T-helper 2 cell treated with Interferon-gamma antibody and Interleukin-4, amounts not matched to agents 100 ng/mL and 5 ng/mL, for 36 hours (primary cell): Measurements from ENCODE around the gene RPUSD4. TPM values are rescaled to one million over a fixed set of nuclear protein-coding genes. Genes with fewer than 3 reads are reported as not detected.
"Not testable (repeated sequence)": the region's sequence is repeated elsewhere in the genome, so short reads cannot be mapped to it uniquely, and the experiment has no call there.

Experiments used
- intact Hi-C: fragments of 100-400 bp; cut with micrococcal nuclease; formaldehyde crosslinking; loops from one replicate; pipeline ENCODE4 v1.15.1; 2023
- total RNA-seq: library from RNA; stranded (reverse); gene quantifications from 2 replicates; pipeline ENCODE4 v1.2.3, GENCODE V29; 2022

Gene RPUSD4, protein sequence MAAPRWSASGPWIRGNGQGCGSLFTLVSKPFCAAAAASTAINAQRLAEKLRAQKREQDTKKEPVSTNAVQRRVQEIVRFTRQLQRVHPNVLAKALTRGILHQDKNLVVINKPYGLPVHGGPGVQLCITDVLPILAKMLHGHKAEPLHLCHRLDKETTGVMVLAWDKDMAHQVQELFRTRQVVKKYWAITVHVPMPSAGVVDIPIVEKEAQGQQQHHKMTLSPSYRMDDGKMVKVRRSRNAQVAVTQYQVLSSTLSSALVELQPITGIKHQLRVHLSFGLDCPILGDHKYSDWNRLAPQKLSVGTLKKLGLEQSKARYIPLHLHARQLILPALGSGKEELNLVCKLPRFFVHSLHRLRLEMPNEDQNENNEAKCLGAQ
- total RNA-seq, result 34.9 and 36.3 TPM in 2 replicates

DNA sequence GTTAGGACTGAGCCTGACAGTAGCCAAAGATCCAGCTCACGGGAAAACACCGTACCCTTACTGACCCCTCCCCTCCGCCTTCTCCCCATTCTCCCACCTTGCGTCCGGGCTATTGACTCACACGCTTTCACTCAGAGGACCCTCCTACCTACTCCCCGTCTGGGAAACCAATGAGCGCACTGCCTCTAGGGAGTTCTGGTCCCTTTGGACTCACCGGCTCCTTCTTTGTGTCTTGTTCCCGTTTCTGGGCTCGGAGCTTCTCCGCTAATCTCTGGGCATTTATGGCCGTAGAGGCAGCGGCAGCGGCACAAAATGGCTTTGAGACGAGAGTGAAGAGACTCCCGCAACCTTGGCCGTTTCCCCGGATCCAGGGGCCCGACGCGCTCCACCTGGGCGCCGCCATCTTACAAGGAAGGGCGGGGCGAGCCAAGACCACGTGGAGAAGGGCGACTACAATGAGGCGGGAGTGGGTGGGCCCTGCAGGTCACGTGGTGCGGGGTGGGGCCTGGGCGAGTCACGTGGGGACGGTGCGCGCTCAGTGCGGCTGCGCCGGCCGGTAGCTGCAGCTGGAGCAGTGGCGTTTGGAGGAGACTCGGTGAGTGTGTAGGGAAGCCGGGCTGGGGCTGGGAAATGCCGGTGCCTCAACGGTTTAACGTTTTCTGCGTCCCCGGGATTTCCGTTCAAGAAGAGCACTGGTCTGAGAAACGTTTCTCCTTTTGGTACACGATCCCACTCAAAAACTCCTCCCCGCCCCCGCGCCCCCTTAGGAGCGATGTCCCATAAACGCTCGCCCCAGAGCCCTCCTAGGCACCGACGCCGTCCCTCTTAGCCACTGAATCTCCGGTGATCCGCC is at the start of gene RPUSD4, which contains the start of gene FAM118B:
Gene RPUSD4 (minus strand): TSS at position 415 of the 853 bp plus-strand sequence. CDS start 12 bp downstream, at position 403.
Gene FAM118B (plus strand): TSS at position 547 of the 853 bp plus-strand sequence. CDS start 23,220 bp downstream, outside the sequence.
- intact Hi-C loops, result loop anchor here (1.0 to 5.0 kb wide), 9 partner anchors 58 to 1259 kb away; partner anchors contain the start of genes CCDC15, CHEK1, FOXRED1 and HYLS1

DNA sequence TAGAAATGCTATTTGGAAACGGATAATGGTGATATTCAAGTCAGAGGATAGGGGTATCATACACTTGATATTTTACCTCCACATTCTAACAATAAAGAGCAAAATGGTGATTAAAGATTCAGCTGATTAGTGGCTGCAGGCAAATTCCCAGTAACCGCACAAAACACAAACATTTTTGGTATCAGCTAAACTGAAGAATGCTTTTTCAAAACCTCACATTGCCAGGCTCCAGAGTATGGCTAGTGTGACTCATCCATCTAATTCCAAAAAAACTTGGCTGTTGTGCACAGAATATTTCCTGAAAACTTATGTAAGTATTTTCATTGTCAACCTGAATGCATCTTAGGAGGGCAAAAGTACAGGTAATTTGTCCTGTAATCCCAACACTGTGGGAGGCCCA is 46.3 kb upstream of the RPUSD4 start:
- intact Hi-C loops, result no loop called here

DNA sequence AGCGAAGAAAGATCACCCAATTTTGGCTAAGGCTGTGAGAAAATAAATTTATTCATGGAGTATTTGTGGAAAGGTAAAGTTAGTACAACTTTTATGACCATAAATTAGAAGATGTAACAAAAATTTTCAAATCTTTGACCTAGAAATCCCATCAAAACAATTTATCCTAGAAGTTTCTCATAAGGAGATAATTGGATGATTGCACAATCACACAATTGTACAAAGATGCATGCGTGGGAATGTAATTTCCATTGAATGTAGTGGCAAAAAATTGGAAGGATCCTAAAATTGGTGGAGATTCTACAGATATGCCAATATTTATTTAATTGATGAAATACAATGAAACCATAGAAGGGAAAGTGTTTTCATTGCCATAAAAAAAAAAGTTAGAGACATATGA is 45.7 kb upstream of the RPUSD4 start:
- intact Hi-C loops, result no loop called here

DNA sequence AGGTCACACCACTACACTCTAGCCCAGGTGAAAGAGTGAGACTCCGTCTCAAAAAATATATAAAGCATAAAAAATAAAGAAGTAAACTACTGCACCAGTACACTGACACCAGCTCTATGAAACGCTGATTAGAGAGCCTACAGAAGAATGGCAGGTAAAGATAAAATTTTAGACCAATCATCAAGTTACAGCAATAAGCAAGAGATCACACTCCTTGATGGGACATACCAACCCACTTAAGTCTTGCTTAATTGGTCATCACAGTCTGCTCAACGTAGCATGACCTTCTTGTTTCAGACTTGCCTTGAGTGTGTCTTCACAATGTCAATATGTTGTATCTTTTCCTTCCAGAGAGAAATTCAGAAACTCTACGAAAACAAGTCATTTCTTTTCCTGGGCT is 44.8 kb upstream of the RPUSD4 start:
- intact Hi-C loops, result no loop called here

DNA sequence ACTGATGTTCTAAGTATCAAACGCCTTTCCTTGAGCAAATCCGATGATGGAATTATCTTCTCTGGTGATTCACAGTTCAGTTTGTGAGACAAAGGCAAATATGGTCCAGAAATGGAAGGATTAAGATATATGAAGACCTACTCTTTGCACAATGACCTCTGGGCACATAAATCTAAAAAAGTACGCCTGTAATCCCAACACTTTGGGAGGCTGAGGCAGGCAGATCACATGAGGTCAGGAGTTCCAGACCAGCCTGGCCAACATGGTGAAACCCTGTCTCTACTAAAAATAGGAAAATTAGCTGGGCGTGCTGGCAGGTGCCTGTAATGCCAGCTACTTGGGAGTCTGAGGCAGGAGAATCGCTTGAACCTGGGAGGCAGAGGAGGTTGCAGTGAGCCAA is 44.1 kb upstream of the RPUSD4 start:
- intact Hi-C loops, result not testable (repeated sequence)

DNA sequence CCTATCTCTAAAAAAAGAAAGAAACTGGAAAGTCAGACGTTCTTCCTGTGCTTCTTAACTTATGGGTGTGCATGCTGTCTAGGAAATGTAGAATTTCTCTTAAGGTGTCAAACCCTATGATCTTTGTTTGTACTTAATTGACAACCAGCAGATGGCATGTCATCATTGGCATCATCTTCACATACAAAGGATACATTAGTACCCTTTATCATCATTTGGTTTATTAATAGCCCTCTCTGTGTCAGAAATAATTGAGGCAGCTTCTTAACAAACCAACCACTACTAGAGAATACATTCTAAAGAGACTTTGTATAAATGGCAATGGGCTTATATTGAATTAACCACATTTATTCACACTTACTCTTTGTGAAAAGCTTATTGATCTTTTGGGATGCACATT is 43.4 kb upstream of the RPUSD4 start:
- intact Hi-C loops, result no loop called here

DNA sequence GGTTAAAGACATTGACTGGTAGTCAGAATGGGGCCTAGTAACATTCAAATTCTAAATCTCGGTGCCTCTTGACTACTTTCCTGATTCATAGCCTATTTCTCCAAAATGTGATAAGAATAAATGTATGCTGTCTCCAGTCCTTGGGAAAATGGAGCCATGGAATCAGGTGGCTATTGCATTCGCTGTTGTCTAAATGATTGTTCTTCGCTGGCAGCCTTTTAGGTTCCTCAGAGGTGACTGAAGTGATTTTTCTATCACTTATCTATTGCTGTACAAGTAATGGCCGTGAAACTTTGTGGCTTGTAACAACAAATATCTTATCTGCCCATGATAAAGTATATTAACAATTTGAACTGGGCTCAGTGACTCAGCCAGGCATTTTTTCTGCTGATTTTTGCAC is 41.8 kb upstream of the RPUSD4 start:
- intact Hi-C loops, result no loop called here

DNA sequence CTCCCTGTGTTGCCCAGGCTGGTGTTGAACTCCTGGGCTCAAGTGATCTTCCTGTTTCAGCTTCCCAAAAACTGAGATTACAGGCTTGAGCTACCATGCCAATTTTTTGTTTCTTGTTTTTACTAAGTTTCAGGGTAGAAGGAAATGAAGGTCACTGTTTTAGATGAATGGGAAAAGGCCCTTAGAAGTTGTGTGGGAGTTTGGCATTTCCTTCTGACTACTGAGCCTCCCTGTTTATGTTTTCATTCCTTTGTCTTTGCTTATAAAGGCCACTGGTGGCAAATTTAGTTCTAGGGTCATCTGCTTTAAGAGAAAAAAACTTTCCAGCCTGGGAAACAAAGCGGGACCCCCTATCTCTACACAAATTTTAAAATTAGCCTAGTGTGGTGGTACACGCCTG is 35.2 kb upstream of the RPUSD4 start:
- intact Hi-C loops, result no loop called here

DNA sequence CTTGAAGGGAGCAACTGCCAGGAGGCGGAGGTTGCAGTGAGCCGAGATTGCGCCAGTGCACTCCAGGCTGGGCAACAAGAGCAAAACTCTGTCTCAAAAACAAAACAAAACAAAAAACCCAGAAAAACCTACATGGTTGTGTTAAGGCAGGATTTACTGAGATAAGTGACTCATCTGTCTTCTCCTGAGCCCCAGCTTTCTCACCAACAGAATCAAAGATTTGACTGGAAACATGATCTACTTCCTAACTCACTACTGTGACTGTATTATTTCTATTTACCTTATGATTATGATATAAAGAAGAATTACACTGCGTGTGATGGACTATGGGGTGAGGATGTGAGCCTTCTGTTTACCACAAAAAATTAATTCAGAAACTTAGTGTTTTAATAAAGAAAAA is 21.9 kb upstream of the RPUSD4 start:
- intact Hi-C loops, result no loop called here

DNA sequence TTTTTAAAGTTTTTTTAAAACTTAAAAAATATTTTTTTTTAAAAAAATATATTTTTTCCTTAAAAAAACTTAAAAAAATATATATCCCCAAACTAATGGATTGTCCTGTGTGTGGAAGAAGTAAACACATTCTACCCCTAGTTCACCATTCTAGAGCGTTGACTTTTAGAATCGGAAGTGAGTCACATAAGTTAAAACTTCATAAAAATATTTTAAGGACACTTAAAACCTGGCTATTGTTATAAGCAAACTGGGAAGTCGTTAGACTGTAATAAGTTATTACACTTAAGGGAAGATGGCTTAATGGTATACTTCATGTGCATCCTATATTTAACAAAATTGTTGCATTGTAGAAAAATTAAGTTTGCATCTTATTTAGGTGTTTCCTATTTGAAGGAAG is 21.2 kb upstream of the RPUSD4 start:
- intact Hi-C loops, result no loop called here

DNA sequence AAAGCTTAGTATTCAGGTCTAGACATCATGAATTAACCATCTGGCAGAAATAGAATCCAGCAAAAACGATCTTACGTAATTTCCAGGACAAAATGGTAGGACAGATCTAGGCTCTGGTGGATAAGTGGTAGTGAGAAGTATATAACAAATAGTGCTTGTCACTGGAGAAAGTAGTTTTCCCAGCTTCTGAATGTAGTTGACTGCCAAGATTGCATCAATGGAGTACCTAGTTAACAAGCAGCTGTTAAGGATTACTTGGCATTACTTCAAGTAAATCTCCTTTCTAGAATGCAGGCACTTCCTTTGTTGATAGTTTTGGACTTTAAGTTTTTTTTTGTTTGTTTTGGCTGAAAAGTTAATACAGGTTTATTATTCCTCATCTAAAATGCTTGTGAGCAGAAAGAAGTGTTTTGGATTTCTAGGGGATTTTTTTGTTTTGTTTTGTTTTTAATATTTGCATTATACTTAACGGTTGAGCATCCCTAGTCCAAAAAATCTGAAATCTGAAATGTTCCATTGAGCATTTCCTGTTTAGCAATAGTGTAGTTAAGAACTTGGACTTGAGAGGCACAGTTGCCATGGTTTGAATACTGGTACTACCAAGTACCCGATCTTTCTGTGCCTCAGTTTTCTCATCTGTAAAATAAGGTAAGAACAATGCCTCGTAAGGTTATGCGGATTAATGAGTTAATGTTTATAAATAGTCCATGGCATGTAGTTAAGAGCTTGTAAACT is 20.4 kb upstream of the RPUSD4 start:
- intact Hi-C loops, result no loop called here

DNA sequence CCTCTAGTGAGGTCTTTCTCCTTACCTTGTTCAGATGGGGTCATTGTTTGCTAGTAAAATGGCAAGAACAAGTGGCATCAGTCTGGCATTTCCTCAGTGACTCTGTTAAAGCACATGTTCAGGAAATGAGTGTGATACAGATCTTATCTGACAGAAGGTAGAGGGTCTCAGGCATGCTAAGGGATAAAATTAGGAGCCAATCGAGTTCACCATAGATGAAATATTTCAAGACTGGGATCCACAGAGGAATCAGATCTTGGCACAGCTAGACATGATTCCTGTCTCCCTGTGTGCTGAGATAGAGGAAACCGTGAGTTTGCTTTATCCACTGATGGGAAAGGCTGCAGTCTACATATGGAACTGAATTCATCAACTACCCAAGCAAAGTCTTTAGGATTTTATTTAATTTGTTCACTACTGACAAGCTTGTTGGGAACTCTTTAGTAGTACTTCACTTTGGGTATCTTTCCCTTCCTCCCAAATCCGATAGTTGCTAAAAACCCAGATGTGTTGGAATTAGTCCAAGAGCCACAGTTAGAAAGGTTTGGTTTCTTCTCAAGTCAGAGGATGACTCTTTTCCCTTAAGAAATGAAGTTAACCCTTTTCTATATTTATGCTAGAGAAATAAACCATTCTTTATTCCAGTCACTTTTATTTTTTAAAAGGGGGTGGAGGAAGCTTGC is 18.5 kb upstream of the RPUSD4 start:
- intact Hi-C loops, result no loop called here

DNA sequence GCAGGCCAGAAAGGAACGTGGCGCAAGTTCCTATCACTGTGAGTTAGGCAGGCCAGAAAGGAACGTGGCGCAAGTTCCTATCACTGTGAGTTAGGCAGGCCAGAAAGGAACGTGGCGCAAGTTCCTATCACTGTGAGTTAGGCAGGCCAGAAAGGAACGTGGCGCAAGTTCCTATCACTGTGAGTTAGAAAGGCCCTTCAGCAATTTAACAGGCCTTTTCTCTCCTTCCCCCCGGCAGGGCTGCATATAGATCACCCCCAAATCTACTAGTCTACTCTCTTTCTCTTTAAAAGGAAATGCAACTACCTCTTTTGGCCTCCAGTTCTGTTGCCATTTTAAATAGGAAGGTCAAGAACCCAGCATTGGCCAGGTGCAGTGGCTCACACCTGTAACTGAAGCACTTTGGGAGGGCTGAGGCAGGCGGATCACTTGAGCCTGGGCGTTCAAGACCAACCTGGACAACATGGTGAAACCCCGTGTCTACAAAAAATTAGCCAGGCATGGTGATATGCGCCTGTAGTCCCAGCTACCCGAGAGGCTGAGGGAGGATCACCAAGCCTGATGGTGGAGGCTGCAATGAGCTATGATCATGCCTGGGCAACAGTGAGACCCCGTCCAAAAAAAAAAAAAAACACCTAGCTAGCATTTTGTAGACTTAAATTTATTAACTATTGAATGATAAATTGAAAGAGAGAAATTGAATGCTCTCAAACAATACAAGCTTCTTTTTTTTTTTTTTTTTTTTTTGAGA is 15.1 kb upstream of the RPUSD4 start:
- intact Hi-C loops, result no loop called here

DNA sequence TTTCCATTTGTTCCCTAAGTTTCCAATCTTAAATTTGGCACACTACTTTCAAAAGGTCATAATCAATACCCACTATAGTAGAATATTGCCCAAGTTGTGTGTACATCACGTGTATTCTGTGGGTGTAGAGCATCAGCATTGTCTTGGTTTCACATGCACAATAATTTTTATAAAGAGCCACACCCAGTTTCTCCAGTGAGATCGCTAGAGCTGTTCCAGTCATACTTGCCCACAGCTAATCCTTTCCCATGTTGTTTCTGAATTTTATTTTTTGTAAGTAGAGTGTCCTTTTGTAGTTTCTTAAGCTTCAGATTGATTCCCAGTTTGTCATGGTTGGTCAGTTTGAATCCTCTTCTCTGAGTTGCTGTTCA is 13.8 kb upstream of the RPUSD4 start:
- intact Hi-C loops, result no loop called here

DNA sequence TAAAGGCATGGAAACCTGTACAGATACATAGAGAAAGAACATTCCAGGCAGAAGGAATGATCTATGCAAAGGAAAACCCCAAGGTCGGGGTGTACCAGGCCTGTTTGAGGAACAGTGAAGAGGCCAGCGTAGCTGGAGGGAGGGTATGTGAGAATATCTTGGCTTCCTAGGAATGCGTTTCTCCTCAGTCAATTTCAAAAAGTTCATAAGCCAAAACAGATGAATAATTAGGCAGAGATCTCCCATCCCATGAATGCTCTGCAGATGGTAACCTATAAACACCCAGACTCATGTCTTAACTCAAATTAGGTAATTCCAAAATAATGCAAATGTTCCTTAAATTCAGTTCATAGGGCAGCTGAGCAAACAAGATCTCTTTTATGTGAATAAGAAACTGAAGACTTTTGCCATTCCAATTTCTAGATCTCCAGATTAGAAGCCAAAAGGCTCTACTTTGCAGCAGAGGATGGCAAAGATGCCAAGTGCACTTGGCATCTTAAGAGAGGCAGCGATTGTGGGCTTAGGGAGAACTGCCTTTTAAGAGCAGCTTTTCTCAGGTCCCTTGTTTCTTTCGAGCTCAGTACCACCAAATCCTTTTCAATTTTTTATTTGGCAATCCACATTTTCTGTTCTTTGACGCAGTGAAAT is 13.3 kb upstream of the RPUSD4 start:
- intact Hi-C loops, result no loop called here

DNA sequence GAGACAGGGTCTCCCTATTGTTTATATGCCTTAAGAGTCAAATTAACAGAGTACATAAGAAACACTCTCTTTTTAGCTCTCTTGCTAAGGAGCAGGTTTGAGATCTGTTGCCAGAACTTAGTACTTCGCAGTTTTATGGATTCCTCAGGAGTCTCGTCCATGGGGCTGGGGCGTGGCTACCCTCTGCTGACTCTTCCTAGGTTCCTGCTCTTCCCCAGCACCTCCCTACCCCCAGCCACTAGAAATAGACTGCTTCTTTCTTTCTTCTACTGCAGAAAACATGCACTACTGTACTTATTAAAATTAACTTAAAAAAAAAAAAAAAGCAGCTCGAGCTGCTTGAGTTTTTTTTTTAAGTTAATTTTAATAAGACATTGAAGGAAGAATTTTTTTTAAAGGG is 8.1 kb upstream of the RPUSD4 start:
- intact Hi-C loops, result no loop called here

DNA sequence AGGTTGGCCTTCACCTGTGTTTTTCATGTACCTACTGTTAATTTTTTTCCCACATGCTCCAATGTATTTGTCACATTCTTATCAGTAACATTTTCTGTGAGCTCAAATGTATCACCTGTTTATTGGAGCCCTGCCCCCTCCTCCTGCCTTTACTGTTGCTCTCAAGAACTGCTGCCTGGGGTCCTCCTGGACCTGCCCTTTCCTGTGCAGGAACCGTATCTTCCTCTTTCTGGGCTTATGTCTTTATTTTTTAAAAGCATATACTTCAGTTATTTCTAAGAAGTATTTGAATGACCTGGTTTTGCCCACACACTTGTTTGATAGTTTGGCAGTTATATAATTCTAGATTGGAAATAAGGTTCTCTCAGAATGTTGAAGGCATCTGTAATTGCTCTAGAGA is 6.0 kb upstream of the RPUSD4 start:
- intact Hi-C loops, result no loop called here

DNA sequence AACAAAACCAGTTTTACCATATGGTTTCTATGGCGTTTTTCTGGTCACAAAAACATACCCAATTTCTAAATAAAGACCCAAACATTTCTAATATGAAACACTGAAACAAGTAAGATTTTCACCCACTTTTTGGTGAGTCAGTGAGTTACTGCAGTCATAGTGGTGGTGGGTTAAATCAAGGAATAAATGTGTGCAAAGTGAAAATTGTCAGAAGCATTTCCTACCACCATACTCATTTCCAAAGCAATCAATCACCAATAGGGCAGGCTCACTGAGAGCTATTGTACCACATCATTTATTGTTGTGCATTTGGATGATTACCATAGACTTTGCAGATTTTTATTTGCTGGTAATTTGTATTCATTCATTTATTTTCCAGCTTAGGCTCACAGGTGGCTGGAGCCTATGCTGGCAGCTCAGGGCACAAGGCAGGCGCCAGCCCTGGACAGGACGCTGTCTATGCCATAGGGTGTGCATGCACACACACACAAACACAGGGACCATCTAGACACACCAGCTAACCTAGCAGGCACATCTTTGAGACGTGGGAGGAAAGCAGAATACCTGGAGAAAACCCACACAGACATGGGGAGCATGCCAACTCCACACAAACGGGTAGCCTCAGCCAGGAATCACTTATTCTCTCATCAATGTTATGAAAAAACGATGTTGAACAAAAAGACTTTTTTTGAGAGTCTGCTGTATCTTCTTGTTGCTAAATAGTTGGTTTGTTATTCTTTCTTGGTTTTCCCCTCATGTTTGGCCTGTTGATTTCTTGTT is 5.3 kb upstream of the RPUSD4 start:
- intact Hi-C loops, result no loop called here

DNA sequence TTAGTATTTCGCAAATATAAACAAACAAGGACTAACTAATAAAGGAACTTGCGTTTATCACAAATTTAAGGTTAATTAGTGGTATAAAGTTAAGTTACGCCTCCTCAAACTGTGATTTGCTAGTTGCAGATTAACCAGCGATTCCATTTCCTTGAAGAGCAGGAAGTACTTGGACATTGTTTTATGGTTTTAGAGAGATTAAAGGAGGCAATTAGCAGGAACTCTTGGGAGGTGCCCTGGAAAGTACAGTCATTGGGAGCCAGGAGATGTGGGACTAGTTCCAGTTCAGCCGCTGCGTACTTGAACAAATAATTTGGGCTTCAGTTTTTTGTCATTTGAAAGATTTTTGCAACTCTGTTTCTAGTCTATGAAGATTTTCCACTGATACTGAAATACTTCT is 3.4 kb upstream of the RPUSD4 start:
- intact Hi-C loops, result loop anchor here (5.0 kb wide), 2 partner anchors 588 to 1263 kb away; partner anchors contain the start of genes CCDC15 and CHEK1
